ENCODE results near the gene PDCD6IP.
"Not testable (repeated sequence)": the region's sequence is repeated elsewhere in the genome, so short reads cannot be mapped to it uniquely, and the experiment has no call there.

Gene PDCD6IP

GRCh38 chr3:33850599-33850998 lies 52.2 kb downstream of the PDCD6IP start:
- DNase-seq (ENCODE audit: low spot score) = not testable (repeated sequence)

GRCh38 chr3:33855407-33855806 lies 57.0 kb downstream of the PDCD6IP start:
- not testable (repeated sequence) for DNase-seq (ENCODE audit: low spot score)

GRCh38 chr3:33855884-33856546 lies 57.6 kb downstream of the PDCD6IP start:
- DNase-seq (ENCODE audit: low spot score) = no peak

- not testable (repeated sequence) for DNase-seq (ENCODE audit: low spot score)
Observed at GRCh38 chr3:33857701-33858100, 59.3 kb downstream of the PDCD6IP start.

GRCh38 chr3:33858131-33858530 lies 59.7 kb downstream of the PDCD6IP start:
- DNase-seq (ENCODE audit: low spot score) = no peak

GRCh38 chr3:33860373-33861050 lies 62.1 kb downstream of the PDCD6IP start:
- DNase-seq (ENCODE audit: low spot score) = no peak

GRCh38 chr3:33865133-33865532 lies 66.7 kb downstream of the PDCD6IP start:
- DNase-seq (ENCODE audit: low spot score) = no peak

GRCh38 chr3:33868309-33868708 lies 69.9 kb downstream of the PDCD6IP start:
- DNase-seq (ENCODE audit: low spot score) = no peak

- DNase-seq (ENCODE audit: low spot score) = no peak
Observed at GRCh38 chr3:33869977-33870376, 71.5 kb downstream of the PDCD6IP start.

- no peak for DNase-seq (ENCODE audit: low spot score)
Observed at GRCh38 chr3:33874815-33875214, 76.4 kb downstream of the PDCD6IP start.

GRCh38 chr3:33875680-33876079 lies 77.2 kb downstream of the PDCD6IP start:
- DNase-seq (ENCODE audit: low spot score) = no peak

- DNase-seq (ENCODE audit: low spot score) = no peak
Observed at GRCh38 chr3:33877187-33877586, 78.8 kb downstream of the PDCD6IP start.

- DNase-seq (ENCODE audit: low spot score) = no peak
Observed at GRCh38 chr3:33879540-33879939, 81.1 kb downstream of the PDCD6IP start.

- DNase-seq (ENCODE audit: low spot score) = no peak
Observed at GRCh38 chr3:33881156-33882064, 83.0 kb downstream of the PDCD6IP start.

- no peak for DNase-seq (ENCODE audit: low spot score)
Observed at GRCh38 chr3:33882296-33882695, 83.9 kb downstream of the PDCD6IP start.

- DNase-seq (ENCODE audit: low spot score) = peak; percentile 57
Observed at GRCh38 chr3:33883538-33883950, 85.1 kb downstream of the PDCD6IP start.

GRCh38 chr3:33883951-33884561 lies 85.6 kb downstream of the PDCD6IP start:
- peak; percentile 41 for DNase-seq (ENCODE audit: low spot score)

GRCh38 chr3:33884701-33885100 lies 86.3 kb downstream of the PDCD6IP start:
- DNase-seq (ENCODE audit: low spot score) = no peak

- no peak for DNase-seq (ENCODE audit: low spot score)
Observed at GRCh38 chr3:33885496-33885895, 87.1 kb downstream of the PDCD6IP start.

GRCh38 chr3:33886015-33886414 lies 87.6 kb downstream of the PDCD6IP start:
- DNase-seq (ENCODE audit: low spot score) = no peak

- DNase-seq (ENCODE audit: low spot score) = no peak
Observed at GRCh38 chr3:33887478-33887877, 89.0 kb downstream of the PDCD6IP start.

- no peak for DNase-seq (ENCODE audit: low spot score)
Observed at GRCh38 chr3:33889394-33890039, 91.1 kb downstream of the PDCD6IP start.

All from GM03348 (cell line).